Gastrocnemius medialis (tissue), 4 donors: ENCODE data around the gene PRKN.

Experiments used
- POLR2A ChIP-seq, 2 donors: fragments of 450-650 bp; IDR thresholded peaks; one replicate each; pipeline ENCODE4 v1.6.1; 2017; ENCODE audit warnings: antibody characterized with exemption in 2 of 2, mild to moderate bottlenecking in 2 of 2, moderate library complexity in 2 of 2
- TF ChIP-seq, protein P1 (sequence below), 5 experiments: fragments of 450-650 bp in 3 of 5; fragments of 200-600 bp in 2 of 5; sonication (generic) in 2 of 5; IDR thresholded peaks in 4 of 5; conservative IDR thresholded peaks in 1 of 5; 1 replicate in 4 of 5; 2 replicates in 1 of 5; pipeline ENCODE4 v1.5.1; 2016 to 2019; ENCODE audit warnings: antibody characterized with exemption in 5 of 5, mild to moderate bottlenecking in 3 of 5, moderate library complexity in 3 of 5

DNA sequence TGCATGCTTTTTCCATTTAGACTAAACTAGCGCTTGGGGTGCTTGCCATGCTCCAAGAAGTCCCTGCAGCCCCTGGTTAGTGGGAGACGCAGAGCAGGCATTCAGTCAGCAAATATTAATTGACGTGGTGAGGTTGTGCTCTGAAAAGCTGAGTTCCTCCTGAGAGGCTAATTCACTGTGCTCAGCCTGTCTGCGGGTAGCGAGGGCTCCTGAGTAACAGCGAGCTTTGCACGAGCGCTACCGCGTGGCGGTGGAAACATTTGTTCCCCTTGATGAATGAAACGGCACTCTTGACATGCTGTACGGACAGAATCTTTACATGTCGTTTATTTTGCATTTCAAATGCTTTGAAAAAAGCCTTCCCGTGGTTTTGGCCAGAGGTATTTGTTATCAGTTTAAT, 1283.1 kb downstream of the PRKN start:
- TF ChIP-seq, protein P1, sequence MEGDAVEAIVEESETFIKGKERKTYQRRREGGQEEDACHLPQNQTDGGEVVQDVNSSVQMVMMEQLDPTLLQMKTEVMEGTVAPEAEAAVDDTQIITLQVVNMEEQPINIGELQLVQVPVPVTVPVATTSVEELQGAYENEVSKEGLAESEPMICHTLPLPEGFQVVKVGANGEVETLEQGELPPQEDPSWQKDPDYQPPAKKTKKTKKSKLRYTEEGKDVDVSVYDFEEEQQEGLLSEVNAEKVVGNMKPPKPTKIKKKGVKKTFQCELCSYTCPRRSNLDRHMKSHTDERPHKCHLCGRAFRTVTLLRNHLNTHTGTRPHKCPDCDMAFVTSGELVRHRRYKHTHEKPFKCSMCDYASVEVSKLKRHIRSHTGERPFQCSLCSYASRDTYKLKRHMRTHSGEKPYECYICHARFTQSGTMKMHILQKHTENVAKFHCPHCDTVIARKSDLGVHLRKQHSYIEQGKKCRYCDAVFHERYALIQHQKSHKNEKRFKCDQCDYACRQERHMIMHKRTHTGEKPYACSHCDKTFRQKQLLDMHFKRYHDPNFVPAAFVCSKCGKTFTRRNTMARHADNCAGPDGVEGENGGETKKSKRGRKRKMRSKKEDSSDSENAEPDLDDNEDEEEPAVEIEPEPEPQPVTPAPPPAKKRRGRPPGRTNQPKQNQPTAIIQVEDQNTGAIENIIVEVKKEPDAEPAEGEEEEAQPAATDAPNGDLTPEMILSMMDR (IDR thresholded peaks at IDR 0.05 in 4 of 5, conservative IDR thresholded peaks at IDR 0.05 in 1 of 5) = peak in 2 of 5 experiments; percentile 31 to 37
- TF ChIP-seq POLR2A (IDR thresholded peaks at IDR 0.05) = no peak
